VCaP (cell line): Measurements from ENCODE around the gene NFKBIZ.

ENCODE experiments used
- H3K27ac ChIP-seq: fragments of 450-650 bp; 2 replicates; pipeline ENCODE4 v1.5.1; 2017
- TF ChIP-seq, protein P1 (sequence below): fragments of 450-650 bp; conservative IDR thresholded peaks from 2 replicates; pipeline ENCODE4 v1.5.1; 2017; ENCODE audit warnings: mild to moderate bottlenecking, moderate library complexity

Gene NFKBIZ

GRCh38 chr3:101836160-101836559, 13.2 kb upstream of the NFKBIZ start:
- TF ChIP-seq, protein P1, sequence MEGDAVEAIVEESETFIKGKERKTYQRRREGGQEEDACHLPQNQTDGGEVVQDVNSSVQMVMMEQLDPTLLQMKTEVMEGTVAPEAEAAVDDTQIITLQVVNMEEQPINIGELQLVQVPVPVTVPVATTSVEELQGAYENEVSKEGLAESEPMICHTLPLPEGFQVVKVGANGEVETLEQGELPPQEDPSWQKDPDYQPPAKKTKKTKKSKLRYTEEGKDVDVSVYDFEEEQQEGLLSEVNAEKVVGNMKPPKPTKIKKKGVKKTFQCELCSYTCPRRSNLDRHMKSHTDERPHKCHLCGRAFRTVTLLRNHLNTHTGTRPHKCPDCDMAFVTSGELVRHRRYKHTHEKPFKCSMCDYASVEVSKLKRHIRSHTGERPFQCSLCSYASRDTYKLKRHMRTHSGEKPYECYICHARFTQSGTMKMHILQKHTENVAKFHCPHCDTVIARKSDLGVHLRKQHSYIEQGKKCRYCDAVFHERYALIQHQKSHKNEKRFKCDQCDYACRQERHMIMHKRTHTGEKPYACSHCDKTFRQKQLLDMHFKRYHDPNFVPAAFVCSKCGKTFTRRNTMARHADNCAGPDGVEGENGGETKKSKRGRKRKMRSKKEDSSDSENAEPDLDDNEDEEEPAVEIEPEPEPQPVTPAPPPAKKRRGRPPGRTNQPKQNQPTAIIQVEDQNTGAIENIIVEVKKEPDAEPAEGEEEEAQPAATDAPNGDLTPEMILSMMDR = no peak
- H3K27ac ChIP-seq = peak overlapping the region; percentile 57

GRCh38 chr3:101836652-101837598, 12.4 kb upstream of the NFKBIZ start:
- H3K27ac ChIP-seq = peak overlapping the region; percentile 57
- TF ChIP-seq, protein P1 = no peak

- no peak overlapping the region for H3K27ac ChIP-seq
- TF ChIP-seq, protein P1 = no peak
Measured at GRCh38 chr3:101838691-101839090, 10.6 kb upstream of the NFKBIZ start.

DNA sequence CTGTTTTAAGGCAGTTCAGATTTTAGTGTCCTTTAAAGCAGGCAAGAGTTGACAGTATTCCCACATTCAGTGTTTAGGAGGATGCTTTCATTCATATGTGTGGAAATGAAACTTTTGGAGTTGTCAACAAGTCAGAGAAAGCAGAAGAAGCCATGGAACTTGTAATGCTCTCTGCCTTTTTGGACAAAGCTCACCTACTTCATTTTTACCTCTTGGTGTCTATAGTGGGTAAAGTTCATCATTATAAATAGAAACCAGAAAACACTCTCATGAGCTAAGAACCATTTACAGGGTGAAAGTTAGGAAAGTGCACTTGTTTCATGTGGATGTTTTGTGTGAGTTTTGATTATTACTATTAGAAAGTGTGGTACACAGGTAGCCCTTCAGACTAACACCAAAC, 9.2 kb upstream of the NFKBIZ start:
- H3K27ac ChIP-seq = no peak overlapping the region
- TF ChIP-seq, protein P1 = no peak

DNA sequence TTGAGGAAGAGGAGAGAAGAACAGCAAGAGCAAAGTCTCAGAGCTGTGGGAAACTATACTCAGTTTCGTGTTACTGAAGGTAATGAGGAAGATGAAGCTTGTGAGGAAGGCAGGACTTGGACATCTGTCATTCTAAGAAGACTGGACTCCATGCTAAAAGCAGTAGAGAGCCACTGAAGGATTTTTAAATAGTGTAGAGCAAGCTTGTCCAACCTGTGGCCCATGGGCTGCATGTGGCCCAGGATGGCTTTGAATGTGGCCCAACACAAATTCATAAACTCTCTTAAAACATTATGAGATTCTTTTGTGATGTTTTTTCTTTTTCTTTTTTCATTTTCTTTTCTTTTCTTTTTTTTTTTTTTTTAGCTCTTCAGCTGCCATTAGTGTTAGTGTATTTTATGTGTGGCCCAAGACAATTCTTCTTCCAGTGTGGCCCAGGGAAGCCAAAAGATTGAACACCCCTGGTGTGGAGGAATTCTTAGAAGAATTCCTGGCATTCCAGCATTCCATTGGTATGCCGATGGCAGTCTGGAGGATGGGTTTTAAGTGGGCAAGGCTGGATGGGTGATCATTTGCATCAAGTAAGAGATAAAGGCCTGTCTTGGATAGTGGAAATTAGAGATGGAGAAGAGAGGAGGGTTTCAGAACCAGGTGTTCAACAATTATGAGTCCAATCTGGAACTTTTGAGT, 6.9 kb upstream of the NFKBIZ start:
- H3K27ac ChIP-seq = no peak overlapping the region
- TF ChIP-seq, protein P1 = no peak

DNA sequence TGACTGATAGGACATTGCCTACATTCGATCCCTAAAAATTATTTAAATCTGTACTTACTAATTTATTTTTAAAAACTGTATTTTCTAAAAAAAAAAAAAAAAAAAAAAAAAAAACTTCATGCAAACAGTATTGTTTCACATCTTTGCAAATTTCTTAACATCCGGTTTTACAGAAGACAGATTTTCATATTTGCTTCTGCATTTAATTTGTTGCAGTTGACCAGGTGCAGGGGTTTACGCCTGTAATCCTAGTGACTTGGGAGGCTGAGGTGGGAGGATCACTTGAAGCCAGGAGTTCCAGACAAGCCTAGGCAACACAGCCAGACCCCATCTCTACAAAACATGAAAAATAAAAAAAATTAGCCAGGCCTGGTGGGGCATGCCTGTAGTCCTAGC, 6.4 kb upstream of the NFKBIZ start:
- no peak overlapping the region for H3K27ac ChIP-seq
- TF ChIP-seq, protein P1 = no peak

DNA sequence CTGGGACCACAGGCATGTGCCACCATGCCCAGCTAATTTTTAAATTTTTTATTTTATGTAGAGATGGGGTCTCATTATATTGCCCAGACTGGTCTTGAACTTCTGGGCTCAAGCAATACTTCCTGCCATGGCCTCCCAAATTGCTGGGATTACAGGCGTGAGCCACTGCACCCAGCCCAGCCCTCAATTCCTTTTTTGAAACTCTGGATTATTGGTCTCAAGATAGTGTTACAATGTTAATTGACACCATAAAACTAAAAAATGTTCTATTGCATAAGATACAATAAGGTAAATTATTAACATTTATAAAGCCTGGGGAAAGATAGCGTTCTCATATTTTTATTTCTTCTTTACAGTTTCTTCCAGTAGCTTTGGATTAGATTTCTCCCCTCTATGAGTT, 3.9 kb upstream of the NFKBIZ start:
- H3K27ac ChIP-seq = no peak overlapping the region
- TF ChIP-seq, protein P1 = no peak
